ENCODE data around the gene IER2.

IER2 gene

GRCh38 chr19:13154241-13154778, 4.1 kb downstream of the IER2 start:
- no peak for TF ChIP-seq CTCF (IDR thresholded peaks at IDR 0.05; ENCODE audit: low read length)
- no peak for TF ChIP-seq EZH2 (IDR thresholded peaks at IDR 0.05; ENCODE audit: borderline replicate concordance, low read length)
- Histone ChIP-seq H3K9me3 (ENCODE audit: low read length) (no peaks in the 10 kb centered on the region), H2AFZ (ENCODE audit: low read length) (no peak overlapping the region), H4K20me1 (ENCODE audit: insufficient read depth, low read length) (no peaks in the 10 kb centered on the region), H3K9ac (ENCODE audit: low read length) (peak overlapping the region; percentile 88), H3K36me3 (ENCODE audit: insufficient read depth, low read length) (peaks cover 6% of the 10 kb centered on the region), H3K27ac (ENCODE audit: low read depth, low read length, poor library complexity, severe bottlenecking) (no peak overlapping the region), H3K4me2 (ENCODE audit: low read length) (peak overlapping the region; percentile 94), H3K79me2 (ENCODE audit: insufficient read depth, low read length) (no peaks in the 10 kb centered on the region), H3K9me2 (ENCODE audit: low read depth, low read length) (no peaks in the 10 kb centered on the region), H3F3A (ENCODE audit: insufficient read depth, low read length) (peaks cover 5% of the 10 kb centered on the region), H3K4me1 (ENCODE audit: insufficient read depth, low read length, severe bottlenecking) (peaks cover 46% of the 10 kb centered on the region), H3K27me3 (ENCODE audit: insufficient read depth, low read length) (no peaks in the 10 kb centered on the region; the same call in 1 of the 2 replicates), H3K4me3 (ENCODE audit: low read depth, low read length, poor library complexity, severe bottlenecking) (peak overlapping the region; percentile 90)

- Histone ChIP-seq H3K36me3 (ENCODE audit: insufficient read depth, low read length) (peaks cover 6% of the 10 kb centered on the region), H3F3A (ENCODE audit: insufficient read depth, low read length) (peaks cover 5% of the 10 kb centered on the region), H2AFZ (ENCODE audit: low read length) (no peak overlapping the region), H3K27ac (ENCODE audit: low read depth, low read length, poor library complexity, severe bottlenecking) (no peak overlapping the region), H3K27me3 (ENCODE audit: insufficient read depth, low read length) (no peaks in the 10 kb centered on the region; the same call in 1 of the 2 replicates), H3K9me2 (ENCODE audit: low read depth, low read length) (no peaks in the 10 kb centered on the region), H3K4me3 (ENCODE audit: low read depth, low read length, poor library complexity, severe bottlenecking) (peak overlapping the region; percentile 90), H3K4me1 (ENCODE audit: insufficient read depth, low read length, severe bottlenecking) (peaks cover 46% of the 10 kb centered on the region), H3K9me3 (ENCODE audit: low read length) (no peaks in the 10 kb centered on the region), H3K9ac (ENCODE audit: low read length) (peak overlapping the region; percentile 88; the same call in 1 of the 2 replicates), H3K79me2 (ENCODE audit: insufficient read depth, low read length) (no peaks in the 10 kb centered on the region), H4K20me1 (ENCODE audit: insufficient read depth, low read length) (no peaks in the 10 kb centered on the region), H3K4me2 (ENCODE audit: low read length) (peak overlapping the region; percentile 94)
- TF ChIP-seq CTCF (IDR thresholded peaks at IDR 0.05; ENCODE audit: low read length) (peak; percentile 46; the same call in 1 of the 2 replicates), EZH2 (IDR thresholded peaks at IDR 0.05; ENCODE audit: borderline replicate concordance, low read length) (no peak)
These were observed 4.8 kb downstream of the IER2 start for GRCh38 chr19:13154911-13155471.

- no peaks in the 10 kb centered on the region; the same call in 1 of the 2 replicates for H3K27me3 ChIP-seq (ENCODE audit: insufficient read depth, low read length)
- peak overlapping the region; percentile 90 for H3K4me3 ChIP-seq (ENCODE audit: low read depth, low read length, poor library complexity, severe bottlenecking)
- peaks cover 5% of the 10 kb centered on the region for H3F3A ChIP-seq (ENCODE audit: insufficient read depth, low read length)
- no peaks in the 10 kb centered on the region for H3K9me3 ChIP-seq (ENCODE audit: low read length)
- H3K9ac ChIP-seq (ENCODE audit: low read length), result peak overlapping the region; percentile 88; the same call in 1 of the 2 replicates
- TF ChIP-seq EZH2 (IDR thresholded peaks at IDR 0.05; ENCODE audit: borderline replicate concordance, low read length), result no peak
- no peak for TF ChIP-seq CTCF (IDR thresholded peaks at IDR 0.05; ENCODE audit: low read length)
- H3K36me3 ChIP-seq (ENCODE audit: insufficient read depth, low read length), result peaks cover 6% of the 10 kb centered on the region
- peaks cover 46% of the 10 kb centered on the region for H3K4me1 ChIP-seq (ENCODE audit: insufficient read depth, low read length, severe bottlenecking)
- peak overlapping the region; percentile 28 for H3K27ac ChIP-seq (ENCODE audit: low read depth, low read length, poor library complexity, severe bottlenecking)
- no peaks in the 10 kb centered on the region for H3K79me2 ChIP-seq (ENCODE audit: insufficient read depth, low read length)
- H3K9me2 ChIP-seq (ENCODE audit: low read depth, low read length), result no peaks in the 10 kb centered on the region
- H3K4me2 ChIP-seq (ENCODE audit: low read length), result peak overlapping the region; percentile 94
- H4K20me1 ChIP-seq (ENCODE audit: insufficient read depth, low read length), result no peaks in the 10 kb centered on the region
- H2AFZ ChIP-seq (ENCODE audit: low read length), result no peak overlapping the region
These were observed 5.5 kb downstream of the IER2 start for GRCh38 chr19:13155472-13156359.
